Cardiac fibroblast (primary cell): ENCODE results near the gene PPP2R2D.
"Not testable (repeated sequence)": the region's sequence is repeated elsewhere in the genome, so short reads cannot be mapped to it uniquely, and the experiment has no call there.

ENCODE experiments used
- DNase-seq, 2 donors: peaks; one replicate each; pipeline versions ENCODE4 v3.0.0 to v3.0.0-alpha.2; 2010; ENCODE audit warnings: low read depth in 2 of 2
- H3K4me3 ChIP-seq, 2 donors: replicated peaks in 1 of 2; 1 replicate in 1 of 2; 2 replicates in 1 of 2; pipeline ENCODE4 v1.5.1; 2011; ENCODE audit warnings: low read depth in 2 of 2, low read length in 2 of 2, mild to moderate bottlenecking in 2 of 2, moderate library complexity in 1 of 2
- TF ChIP-seq, protein P1 (sequence below): IDR thresholded peaks from one replicate; pipeline ENCODE4 v1.5.1; 2011; ENCODE audit warnings: low read depth, mild to moderate bottlenecking, low read length, inconsistent platforms

PPP2R2D gene

GRCh38 chr10:131982185-131982756 lies 81.5 kb downstream of the PPP2R2D start:
- no peak for DNase-seq
- TF ChIP-seq, protein P1, sequence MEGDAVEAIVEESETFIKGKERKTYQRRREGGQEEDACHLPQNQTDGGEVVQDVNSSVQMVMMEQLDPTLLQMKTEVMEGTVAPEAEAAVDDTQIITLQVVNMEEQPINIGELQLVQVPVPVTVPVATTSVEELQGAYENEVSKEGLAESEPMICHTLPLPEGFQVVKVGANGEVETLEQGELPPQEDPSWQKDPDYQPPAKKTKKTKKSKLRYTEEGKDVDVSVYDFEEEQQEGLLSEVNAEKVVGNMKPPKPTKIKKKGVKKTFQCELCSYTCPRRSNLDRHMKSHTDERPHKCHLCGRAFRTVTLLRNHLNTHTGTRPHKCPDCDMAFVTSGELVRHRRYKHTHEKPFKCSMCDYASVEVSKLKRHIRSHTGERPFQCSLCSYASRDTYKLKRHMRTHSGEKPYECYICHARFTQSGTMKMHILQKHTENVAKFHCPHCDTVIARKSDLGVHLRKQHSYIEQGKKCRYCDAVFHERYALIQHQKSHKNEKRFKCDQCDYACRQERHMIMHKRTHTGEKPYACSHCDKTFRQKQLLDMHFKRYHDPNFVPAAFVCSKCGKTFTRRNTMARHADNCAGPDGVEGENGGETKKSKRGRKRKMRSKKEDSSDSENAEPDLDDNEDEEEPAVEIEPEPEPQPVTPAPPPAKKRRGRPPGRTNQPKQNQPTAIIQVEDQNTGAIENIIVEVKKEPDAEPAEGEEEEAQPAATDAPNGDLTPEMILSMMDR = no peak
- H3K4me3 ChIP-seq = peak overlapping the region; percentile 65 to 92

- TF ChIP-seq, protein P1 = no peak
- DNase-seq = no peak
- peak overlapping the region; percentile 3 to 92 for H3K4me3 ChIP-seq
These were observed 82.0 kb downstream of the PPP2R2D start for GRCh38 chr10:131982796-131983195.

- H3K4me3 ChIP-seq = no peak overlapping the region
- DNase-seq = peak; percentile 51 to 95
- TF ChIP-seq, protein P1 = no peak
These were observed 83.0 kb downstream of the PPP2R2D start for GRCh38 chr10:131983780-131984179.

DNA sequence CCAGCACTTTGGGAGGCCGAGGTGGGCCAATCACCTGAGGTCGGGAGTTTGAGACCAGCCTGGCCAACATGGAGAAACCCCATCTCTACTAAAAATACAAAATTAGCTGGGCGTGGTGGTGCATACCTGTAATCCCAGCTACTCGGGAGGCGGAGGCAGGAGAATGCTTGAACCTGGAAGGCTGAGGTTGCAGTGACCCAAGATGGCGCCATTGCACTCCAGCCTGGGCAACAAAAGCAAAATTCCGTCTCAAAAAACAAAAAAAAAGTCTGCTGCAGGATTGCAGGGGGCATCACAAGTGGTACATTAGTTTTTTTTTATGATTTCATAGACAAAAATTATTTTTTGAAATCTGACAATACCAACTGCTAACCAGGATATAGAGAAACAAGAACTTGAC lies 86.0 kb downstream of the PPP2R2D start:
- H3K4me3 ChIP-seq, DNase-seq: not testable (repeated sequence)

DNA sequence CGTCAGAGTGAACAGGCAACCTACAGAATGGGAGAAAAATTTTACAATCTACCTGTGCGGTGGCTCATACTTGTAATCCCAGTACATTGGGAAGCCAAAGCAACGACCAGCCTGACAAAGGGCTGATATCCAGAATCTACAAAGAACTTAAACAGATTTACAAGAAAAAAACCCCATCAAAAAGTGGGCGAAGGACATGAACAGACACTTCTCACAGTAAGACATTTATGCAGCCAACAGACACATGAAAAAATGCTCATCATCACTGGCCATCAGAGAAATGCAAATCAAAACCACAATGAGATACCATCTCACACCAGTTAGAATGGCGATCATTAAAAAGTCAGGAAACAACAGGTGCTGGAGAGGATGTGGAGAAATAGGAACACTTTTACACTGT lies 86.5 kb downstream of the PPP2R2D start:
- not testable (repeated sequence) for H3K4me3 ChIP-seq, DNase-seq

DNA sequence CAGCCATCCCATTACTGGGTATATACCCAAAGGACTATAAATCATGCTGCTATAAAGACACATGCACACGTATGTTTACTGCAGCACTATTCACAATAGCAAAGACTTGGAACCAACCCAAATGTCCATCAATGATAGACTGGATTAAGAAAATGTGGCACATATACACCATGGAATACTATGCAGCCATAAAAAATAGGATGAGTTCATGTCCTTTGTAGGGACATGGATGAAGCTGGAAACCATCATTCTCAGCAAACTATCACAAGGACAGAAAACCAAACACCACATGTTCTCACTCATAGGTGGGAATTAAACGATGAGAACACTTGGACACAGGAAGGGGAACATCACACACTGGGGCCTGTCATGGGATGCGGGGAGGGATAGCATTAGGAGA lies 87.0 kb downstream of the PPP2R2D start:
- not testable (repeated sequence) for DNase-seq

GRCh38 chr10:131991726-131992125 lies 90.9 kb downstream of the PPP2R2D start:
- no peak overlapping the region for H3K4me3 ChIP-seq
- TF ChIP-seq, protein P1 = no peak
- DNase-seq = no peak

More for the DNA sequence above, 87.0 kb downstream of the PPP2R2D start:
- H3K4me3 ChIP-seq = not testable (repeated sequence)

DNA sequence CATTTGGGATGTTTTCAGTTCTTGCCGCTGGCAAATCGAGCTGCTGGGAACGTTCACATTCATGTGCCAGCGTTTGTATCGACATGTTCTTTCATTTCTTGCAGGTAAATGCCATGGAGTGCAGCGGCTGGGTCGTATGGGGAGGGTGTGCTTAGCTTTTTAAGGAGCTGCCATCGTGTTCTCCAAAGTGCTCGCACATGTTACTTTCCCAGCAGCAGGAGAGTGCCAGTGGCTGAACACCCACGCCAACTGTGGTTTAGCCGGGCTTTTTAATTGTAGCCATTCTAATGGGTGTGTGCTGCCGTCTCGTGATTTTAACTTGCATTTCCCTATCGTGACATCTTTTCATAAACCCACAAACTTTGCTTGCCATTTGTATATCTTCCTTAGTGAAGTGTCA lies 92.5 kb downstream of the PPP2R2D start:
- H3K4me3 ChIP-seq = no peak overlapping the region
- TF ChIP-seq, protein P1 = no peak
- DNase-seq = no peak

DNA sequence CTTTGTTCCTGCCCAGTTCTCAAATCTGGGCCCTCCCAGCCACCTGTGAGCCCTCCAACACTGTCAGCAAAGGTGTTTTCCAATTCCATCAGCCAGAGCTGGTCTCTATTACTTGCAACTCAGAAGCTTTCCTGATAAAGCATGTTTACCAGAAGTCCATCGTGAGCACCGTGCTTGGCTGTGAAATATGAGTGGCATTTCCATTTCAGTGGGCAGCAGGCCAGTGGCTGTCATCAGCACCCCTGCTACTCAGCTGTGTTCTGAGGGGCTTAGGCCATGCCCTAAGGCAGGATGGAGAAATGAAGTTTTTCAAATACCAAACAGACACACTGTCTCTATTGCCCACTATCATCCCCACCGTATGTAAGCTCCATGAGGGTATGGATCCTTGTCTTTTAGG lies 93.6 kb downstream of the PPP2R2D start:
- no peak overlapping the region for H3K4me3 ChIP-seq
- TF ChIP-seq, protein P1 = no peak
- no peak for DNase-seq
